ENCODE results near the gene TSPAN9. TPM values are rescaled to one million over a fixed set of nuclear protein-coding genes. Genes with fewer than 3 reads are reported as not detected.

TSPAN9 gene
- total RNA-seq, 1 donor from 2014 or later: 109 TPM

DNA sequence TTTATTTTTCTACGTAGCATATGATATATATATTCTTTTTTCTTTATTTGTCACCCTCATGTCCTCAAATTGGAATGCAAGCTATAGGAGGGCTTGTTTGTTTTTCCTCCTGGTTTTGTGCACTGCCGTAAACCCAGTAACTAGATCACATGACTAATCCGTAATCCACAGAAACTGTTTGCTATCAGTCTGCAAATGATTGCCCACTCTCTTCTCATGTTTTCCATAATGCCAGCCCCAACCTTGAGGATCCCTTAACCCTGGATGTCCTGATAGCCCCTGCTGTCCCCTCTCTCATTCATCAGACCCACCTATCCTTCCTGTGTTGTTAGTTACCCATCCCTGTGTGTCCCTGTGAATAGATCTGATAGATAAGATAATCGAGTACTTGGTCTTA lies 94.0 kb downstream of the TSPAN9 start:
- intact Hi-C loops (cut with DNase I): no loop called here
- no peaks in the 10 kb centered on the region for H3K36me3 ChIP-seq
- DNase-seq (ENCODE audit: low spot score in 2 of 2): no peak
- TF ChIP-seq, protein P1, sequence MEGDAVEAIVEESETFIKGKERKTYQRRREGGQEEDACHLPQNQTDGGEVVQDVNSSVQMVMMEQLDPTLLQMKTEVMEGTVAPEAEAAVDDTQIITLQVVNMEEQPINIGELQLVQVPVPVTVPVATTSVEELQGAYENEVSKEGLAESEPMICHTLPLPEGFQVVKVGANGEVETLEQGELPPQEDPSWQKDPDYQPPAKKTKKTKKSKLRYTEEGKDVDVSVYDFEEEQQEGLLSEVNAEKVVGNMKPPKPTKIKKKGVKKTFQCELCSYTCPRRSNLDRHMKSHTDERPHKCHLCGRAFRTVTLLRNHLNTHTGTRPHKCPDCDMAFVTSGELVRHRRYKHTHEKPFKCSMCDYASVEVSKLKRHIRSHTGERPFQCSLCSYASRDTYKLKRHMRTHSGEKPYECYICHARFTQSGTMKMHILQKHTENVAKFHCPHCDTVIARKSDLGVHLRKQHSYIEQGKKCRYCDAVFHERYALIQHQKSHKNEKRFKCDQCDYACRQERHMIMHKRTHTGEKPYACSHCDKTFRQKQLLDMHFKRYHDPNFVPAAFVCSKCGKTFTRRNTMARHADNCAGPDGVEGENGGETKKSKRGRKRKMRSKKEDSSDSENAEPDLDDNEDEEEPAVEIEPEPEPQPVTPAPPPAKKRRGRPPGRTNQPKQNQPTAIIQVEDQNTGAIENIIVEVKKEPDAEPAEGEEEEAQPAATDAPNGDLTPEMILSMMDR (IDR thresholded peaks at IDR 0.05): no peak
- H3K27me3 ChIP-seq: no peaks in the 10 kb centered on the region
- no peaks in the 10 kb centered on the region for H3K4me1 ChIP-seq
- no peak overlapping the region for H3K4me3 ChIP-seq
- no peak overlapping the region for H3K27ac ChIP-seq
- no peaks in the 10 kb centered on the region for H3K9me3 ChIP-seq

DNA sequence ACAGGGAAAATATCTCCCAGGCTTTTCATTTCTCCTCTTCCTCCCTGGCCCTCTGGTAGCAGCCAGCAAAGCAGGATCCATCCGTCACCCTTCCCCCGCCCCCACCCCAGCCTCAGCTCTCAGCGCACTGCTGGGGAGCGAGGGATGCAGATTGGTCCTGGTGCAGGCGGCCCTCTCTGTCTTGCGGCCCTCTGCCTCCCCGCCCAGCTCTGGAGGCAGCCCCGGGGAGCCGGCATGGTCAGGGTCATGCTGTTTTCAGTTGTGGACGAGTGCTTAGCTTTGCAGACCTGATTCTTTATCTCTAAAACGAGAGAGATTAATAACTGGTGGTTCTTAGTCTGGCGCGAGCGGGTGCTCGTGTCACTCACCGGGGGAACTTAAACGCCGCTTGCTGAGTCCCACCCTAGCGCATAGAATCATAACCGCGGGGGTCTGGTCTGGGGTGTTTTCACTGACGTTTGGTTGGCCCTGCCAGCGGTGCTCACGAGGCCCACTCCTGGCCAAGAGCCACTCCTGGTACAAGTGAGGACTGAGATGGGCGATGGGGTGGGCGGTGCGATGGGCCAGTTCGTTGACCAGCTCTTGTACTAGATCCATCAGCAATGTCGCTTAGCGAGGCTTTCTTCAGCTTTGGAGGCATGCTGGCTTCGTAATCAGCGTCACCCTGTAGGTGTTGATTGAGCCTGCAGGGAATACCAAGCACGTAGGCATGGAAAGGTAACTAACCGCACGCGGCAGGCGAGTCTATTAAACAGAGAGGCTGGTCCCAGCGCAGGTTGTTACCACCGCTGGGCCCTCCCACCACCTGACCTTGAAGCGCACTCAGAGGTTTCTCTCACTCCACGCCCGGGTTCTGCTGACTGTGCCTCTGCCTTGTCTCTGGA lies 95.2 kb downstream of the TSPAN9 start:
- DNase-seq (ENCODE audit: low spot score in 2 of 2): no peak
- intact Hi-C loops (cut with DNase I): no loop called here
- Histone ChIP-seq H3K4me3 (no peak overlapping the region), H3K27ac (no peak overlapping the region), H3K36me3 (no peaks in the 10 kb centered on the region), H3K9me3 (no peaks in the 10 kb centered on the region), H3K27me3 (no peaks in the 10 kb centered on the region), H3K4me1 (no peaks in the 10 kb centered on the region)
- TF ChIP-seq, protein P1 (IDR thresholded peaks at IDR 0.05): no peak

DNA sequence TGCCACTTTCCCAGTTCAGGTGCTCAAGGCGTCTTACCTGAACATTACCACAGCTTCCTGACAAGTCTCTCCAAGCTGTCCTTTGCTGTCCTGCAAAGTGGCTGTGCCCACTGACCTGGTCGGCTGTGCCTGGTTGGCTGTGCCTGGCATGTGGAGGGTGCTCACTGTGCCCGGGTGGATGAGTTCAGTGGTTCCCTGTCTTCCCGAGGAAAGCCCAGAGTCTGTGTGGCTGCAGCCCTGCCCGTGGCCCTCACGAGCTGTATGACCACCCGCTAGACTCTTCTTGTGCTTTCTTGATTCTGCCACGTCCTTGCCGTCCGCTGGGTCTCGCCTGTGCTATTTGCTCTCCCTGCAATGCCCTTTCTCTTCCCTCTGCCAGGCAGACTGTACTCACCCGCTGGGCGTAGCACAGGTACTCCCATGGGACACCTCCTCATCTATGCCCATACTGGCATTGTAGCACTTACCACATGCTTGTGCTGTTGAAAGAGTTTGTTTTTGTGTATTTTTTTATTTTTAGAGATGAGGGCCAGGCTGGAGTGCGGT lies 95.9 kb downstream of the TSPAN9 start:
- no peak overlapping the region for H3K4me3 ChIP-seq
- H3K9me3 ChIP-seq: no peaks in the 10 kb centered on the region
- H3K27ac ChIP-seq: no peak overlapping the region
- intact Hi-C loops (cut with DNase I): no loop called here
- DNase-seq (ENCODE audit: low spot score in 2 of 2): no peak
- H3K27me3 ChIP-seq: no peaks in the 10 kb centered on the region
- TF ChIP-seq, protein P1 (IDR thresholded peaks at IDR 0.05): no peak
- no peaks in the 10 kb centered on the region for H3K4me1 ChIP-seq
- H3K36me3 ChIP-seq: no peaks in the 10 kb centered on the region

DNA sequence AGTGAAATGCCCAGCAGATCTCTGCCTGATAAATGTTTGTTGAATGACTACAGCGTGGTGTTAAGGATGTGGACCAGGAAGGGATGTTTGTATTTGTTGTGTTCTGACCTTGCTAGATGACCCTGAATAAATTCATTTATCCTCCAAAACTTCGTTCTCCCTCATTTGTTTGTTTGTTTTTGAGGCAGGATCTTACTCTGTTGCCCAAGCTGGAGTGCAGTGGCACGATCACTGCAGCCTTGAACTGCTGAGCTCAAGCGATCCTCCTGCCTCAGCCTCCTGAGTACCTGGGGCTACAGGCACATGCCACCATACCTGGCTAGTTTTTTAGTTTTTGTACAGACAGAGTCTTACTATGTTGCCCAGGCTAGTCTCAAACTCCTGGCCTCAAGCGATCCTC lies 96.7 kb downstream of the TSPAN9 start:
- no peak overlapping the region for H3K4me3 ChIP-seq
- H3K27me3 ChIP-seq: no peaks in the 10 kb centered on the region
- no peaks in the 10 kb centered on the region for H3K4me1 ChIP-seq
- intact Hi-C loops (cut with DNase I): no loop called here
- no peaks in the 10 kb centered on the region for H3K36me3 ChIP-seq
- no peak overlapping the region for H3K27ac ChIP-seq
- TF ChIP-seq, protein P1 (IDR thresholded peaks at IDR 0.05): no peak
- DNase-seq (ENCODE audit: low spot score in 2 of 2): no peak
- H3K9me3 ChIP-seq: no peaks in the 10 kb centered on the region

DNA sequence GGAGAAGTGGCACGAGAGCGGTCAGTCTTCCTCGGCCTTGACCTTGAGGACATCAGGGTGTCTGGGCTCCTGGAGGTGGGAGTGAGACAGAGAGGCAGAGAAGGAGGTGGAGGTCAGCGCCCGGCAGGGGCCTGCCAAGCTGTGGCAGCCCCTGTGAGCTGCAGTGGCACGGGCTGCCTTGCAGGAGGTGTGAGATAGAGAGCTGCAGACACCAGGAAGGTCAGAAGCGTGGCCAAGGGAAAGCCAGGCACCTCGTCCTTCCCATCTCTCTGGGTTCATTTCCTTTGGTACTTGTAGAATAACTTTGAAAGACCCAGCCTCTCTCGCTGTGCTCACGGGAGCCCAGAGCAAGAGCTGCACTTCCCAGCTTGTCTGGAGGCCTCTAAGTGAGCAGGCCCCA lies 98.1 kb downstream of the TSPAN9 start:
- H3K27me3 ChIP-seq: no peaks in the 10 kb centered on the region
- TF ChIP-seq, protein P1 (IDR thresholded peaks at IDR 0.05): no peak
- no peak overlapping the region for H3K27ac ChIP-seq
- no peaks in the 10 kb centered on the region for H3K4me1 ChIP-seq
- no peaks in the 10 kb centered on the region for H3K36me3 ChIP-seq
- DNase-seq (ENCODE audit: low spot score in 2 of 2): no peak
- intact Hi-C loops (cut with DNase I): no loop called here
- no peaks in the 10 kb centered on the region for H3K9me3 ChIP-seq
- no peak overlapping the region for H3K4me3 ChIP-seq

Measured in ascending aorta (tissue), 2 donors.